AG10803 (cell line): Measurements from ENCODE around the gene GON4L.
"Not testable (repeated sequence)": the region's sequence is repeated elsewhere in the genome, so short reads cannot be mapped to it uniquely, and the experiment has no call there.

Experiments used
- DNase-seq: peaks from one replicate; pipeline ENCODE4 v3.0.0; 2010; ENCODE audit warnings: low read depth
- H3K4me3 ChIP-seq: 2 replicates; pipeline ENCODE4 v1.5.1; 2011; ENCODE audit warnings: mild to moderate bottlenecking, low read length, control low read depth
- CTCF ChIP-seq: conservative IDR thresholded peaks from 2 replicates; pipeline ENCODE4 v1.5.1; 2011; ENCODE audit warnings: mild to moderate bottlenecking, low read length, control low read depth, inconsistent platforms

The GON4L gene

GRCh38 chr1:155777582-155777981 lies 79.4 kb downstream of the GON4L start:
- TF ChIP-seq CTCF = no peak
- no peak for DNase-seq
- H3K4me3 ChIP-seq = no peak overlapping the region

GRCh38 chr1:155776414-155776813 lies 80.6 kb downstream of the GON4L start:
- TF ChIP-seq CTCF = no peak
- DNase-seq = peak; percentile 21
- H3K4me3 ChIP-seq = no peak overlapping the region

- DNase-seq = no peak
- no peak for TF ChIP-seq CTCF
- no peak overlapping the region for H3K4me3 ChIP-seq
Measured at GRCh38 chr1:155773221-155773620, 83.8 kb downstream of the GON4L start.

- no peak overlapping the region for H3K4me3 ChIP-seq
- no peak for TF ChIP-seq CTCF
- DNase-seq = no peak
Measured at GRCh38 chr1:155769257-155769656, 87.8 kb downstream of the GON4L start.

GRCh38 chr1:155767399-155767989 lies 89.5 kb downstream of the GON4L start:
- DNase-seq, H3K4me3 ChIP-seq: not testable (repeated sequence)

GRCh38 chr1:155763989-155764388 lies 93.0 kb downstream of the GON4L start:
- DNase-seq, H3K4me3 ChIP-seq: not testable (repeated sequence)

- DNase-seq = peak; percentile 90
- peak; percentile 8; the same call in 1 of the 2 replicates for TF ChIP-seq CTCF
- H3K4me3 ChIP-seq = not testable (repeated sequence)
Measured at GRCh38 chr1:155763090-155763815, 93.8 kb downstream of the GON4L start.

GRCh38 chr1:155761736-155762405 lies 95.1 kb downstream of the GON4L start:
- DNase-seq = no peak
- TF ChIP-seq CTCF = no peak

More at GRCh38 chr1:155761736-155762405, 95.1 kb downstream of the GON4L start:
- H3K4me3 ChIP-seq = no peak overlapping the region
